Stimulated activated CD8-positive, alpha-beta memory T cell treated with anti-CD3 and anti-CD28 coated beads, Interleukin-12 subunit alpha, Interleukin-12 subunit beta, amount 100 ng/mL, for 4 hours (primary cell): Measurements from ENCODE around the gene CRYL1.
"Not testable (repeated sequence)": the region's sequence is repeated elsewhere in the genome, so short reads cannot be mapped to it uniquely, and the experiment has no call there.

Experiments
- DNase-seq: peaks from one replicate; pipeline ENCODE4 v3.0.0-alpha.2; 2020; ENCODE audit warnings: low read depth

CRYL1 gene

DNA sequence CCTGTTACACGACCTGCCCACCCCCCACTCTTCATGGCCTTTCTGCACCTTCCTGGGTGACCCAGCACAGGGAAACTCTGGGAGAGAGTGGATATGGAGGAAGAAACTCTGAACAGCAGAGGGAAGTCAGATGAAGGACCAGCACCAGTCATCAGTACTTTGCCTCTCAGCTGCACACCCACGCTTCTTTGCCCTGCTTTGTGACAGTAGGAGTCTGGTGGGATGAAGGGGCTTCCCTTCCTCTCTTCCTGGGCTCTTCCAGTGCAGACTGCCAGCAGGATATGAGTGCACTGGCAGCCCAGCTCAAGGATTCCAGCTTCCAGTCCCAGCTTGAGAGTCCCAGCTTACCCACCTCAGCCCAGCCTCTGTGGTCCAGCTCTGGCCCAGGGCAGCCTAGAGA lies 68.9 kb downstream of the CRYL1 start:
- DNase-seq = no peak

DNA sequence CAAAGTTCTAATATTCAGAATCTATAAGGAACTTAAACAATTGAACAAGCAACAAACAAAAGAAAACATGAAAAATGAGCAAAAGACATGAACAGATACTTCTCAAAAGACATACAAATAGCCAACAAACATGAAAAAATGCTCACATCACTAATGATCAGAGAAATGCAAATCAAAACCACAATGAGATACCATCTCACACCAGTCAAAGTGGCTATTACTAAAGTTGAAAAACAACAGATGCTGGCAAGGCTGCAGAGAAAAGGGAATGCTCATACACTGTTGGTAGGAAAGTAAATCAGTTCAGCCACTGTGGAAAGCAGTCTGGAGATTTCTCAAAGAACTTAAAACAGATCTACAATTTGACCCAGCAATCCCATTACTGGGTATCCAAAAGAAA lies 74.3 kb downstream of the CRYL1 start:
- DNase-seq = no peak

DNA sequence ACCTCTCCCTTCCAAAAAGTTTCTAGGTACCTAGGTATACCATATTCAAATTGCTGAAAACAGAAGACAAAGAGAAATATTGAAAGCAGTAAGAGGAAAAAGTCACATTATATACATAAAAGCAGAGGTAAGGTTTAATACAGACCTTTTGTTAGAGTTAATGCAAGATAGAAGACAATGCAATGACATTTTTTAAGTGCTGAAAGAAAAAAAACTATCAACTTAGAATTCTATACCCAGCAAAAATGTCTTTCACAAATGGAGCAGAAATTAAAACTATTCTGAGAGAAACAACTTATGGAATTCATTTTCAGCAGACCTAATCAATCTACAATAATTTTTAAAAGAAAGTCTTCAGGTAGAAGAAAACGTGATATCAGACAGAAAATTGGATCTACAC lies 77.2 kb downstream of the CRYL1 start:
- DNase-seq = no peak

DNA sequence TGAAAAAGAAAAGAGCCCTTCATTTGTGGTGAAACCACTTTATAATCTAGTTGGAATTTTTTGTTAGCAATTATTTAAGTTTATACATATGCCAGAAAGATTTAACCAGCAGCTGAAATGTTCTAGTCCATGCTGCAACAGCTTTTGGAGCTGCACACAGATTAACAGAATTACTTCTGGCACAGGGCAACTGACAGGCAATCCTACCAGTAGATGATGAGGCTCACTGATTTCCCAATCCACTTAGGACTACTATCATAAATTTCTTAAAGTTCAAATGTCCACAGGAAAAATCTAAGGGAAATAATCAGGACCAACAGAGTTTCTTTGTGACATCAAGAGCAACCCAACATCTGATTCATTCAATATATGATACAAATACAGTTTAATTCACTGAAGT lies 78.8 kb downstream of the CRYL1 start:
- DNase-seq = no peak

DNA sequence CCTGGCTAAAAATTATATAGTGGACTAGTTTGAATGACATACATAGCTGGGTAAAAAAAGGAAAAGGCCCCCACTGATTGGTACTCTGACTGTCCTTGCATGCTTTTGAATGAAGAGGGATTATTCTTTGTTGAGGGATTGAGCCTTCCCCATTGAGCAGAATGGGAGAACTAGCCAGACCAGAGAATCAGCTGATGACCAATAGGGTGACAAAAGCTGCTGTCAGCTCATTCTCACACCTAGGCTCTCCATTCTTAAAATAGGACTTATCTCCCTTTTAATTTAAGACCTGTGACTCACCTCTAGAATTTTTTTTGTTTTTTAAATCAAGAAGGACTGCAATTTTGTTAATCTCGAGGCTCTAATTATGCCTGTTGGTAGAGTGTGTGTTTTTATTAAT lies 79.3 kb downstream of the CRYL1 start:
- no peak for DNase-seq

DNA sequence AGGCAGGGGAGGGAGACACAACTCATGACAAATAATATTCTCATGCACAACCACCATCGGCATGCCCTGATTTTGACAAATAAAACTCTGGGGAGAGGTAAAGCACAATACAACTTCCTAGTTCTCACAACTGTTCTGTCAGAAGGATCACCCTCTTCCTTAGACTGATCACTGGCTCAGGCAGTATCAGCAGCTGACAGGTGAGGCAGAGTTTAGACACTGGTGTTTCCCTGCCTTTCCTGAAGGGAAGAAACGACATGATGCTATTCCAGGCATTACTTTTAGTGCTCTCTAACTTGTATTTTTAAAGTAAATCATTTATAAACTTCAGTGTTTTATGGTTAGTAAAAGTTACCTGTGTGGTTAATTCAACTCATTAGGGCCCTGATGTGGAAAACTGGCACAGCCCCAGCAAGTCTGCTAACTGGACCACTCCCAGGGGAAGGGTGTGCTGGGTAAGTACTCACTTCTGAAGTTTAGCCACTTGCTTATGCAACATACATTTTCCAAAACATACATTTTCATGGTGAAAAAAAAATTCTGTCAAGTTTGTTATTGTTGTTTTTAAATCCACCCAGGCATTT lies 82.8 kb downstream of the CRYL1 start:
- no peak for DNase-seq

DNA sequence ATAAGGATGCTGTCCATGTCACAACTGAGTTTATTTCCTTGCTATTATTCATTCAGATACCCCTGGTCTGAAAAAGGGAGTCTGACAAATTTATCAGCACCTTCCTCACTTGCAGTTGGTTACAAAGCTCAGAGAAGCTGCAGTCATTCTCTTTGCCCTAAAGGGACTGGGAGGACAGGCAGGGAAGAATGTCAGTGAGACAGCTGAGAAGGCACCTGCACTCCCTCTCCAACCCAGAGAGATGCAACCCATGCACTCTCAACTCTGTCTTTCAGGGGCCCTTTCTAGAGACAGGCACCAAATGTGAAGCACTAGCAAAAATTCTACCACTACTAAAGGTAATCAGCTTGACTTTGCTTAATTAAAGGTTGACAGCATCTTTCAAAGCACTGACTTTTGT lies 83.3 kb downstream of the CRYL1 start:
- DNase-seq = no peak

DNA sequence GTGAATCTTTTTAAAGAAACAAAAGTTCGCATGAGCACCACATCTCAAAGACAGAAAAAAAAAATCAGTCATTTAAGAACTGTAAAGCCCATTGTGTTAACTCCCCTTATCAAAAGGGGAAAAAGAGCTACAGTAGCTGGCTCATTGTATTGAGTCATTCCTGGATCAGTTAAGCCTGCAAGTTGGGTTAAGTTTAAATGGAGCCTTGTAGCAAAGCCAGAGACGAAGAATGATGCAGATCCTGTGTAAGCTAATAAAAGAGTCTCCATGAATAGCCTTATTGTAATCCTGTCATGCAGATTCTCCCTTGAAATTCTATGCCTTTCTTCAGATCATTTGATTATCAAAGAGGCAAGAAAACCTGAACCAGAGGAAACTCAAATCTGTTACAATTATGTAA lies 83.8 kb downstream of the CRYL1 start:
- DNase-seq = no peak

DNA sequence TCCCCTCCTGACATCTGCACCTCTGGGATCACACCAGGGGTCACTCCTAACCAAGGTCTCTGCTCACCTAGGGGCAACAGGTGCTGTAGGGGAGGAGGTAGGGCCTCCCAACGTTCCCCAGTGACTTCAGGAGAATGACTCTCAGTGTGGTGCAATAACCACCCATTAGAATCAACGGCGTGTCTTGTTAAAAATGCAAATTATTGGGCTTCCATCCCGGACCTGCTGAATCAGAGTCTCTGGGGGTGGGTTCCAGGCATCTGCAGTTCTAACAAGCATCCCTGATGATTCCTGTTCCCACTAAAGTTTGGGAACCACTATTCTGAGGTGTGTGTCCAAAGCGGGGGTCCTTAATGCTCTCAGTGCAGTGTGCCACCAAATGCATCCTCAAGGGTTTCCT lies 84.6 kb downstream of the CRYL1 start:
- DNase-seq = no peak

DNA sequence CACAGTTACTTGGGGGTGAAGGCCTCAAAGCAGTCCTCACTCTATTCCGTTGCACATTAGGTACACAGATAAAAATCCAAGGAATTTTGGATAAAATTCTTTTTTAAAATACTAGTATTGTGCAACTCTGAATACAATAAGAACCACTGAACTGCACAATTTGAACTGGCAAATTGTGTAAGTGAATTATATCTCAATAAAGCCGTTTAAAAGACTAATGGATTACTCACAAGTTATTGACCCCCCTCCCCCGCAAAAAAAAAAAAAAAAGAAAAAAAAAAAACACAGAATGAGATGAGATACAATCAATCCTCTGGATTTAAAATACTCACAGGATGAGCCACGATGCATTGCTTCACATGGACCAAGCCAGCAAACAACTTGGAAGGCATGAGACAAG lies 86.4 kb downstream of the CRYL1 start:
- DNase-seq = no peak

DNA sequence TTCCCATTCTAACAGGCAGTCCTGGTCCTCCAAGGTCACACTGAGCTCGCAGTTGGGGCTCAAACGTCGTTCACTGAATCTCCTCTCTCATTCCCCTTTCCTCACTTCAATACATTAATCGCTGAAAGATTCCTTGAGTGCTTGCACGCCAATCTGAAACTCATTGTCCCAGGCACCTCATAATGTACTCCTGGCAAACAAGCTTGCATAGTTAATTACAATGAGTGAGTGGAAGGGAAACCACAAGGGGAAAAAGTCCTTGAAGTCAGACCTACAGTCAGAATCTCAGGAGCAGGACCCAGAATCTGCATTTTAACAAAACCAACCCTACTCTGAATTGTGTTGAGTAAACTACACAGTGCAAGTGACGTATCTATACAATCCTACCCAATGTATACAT lies 86.9 kb downstream of the CRYL1 start:
- no peak for DNase-seq

DNA sequence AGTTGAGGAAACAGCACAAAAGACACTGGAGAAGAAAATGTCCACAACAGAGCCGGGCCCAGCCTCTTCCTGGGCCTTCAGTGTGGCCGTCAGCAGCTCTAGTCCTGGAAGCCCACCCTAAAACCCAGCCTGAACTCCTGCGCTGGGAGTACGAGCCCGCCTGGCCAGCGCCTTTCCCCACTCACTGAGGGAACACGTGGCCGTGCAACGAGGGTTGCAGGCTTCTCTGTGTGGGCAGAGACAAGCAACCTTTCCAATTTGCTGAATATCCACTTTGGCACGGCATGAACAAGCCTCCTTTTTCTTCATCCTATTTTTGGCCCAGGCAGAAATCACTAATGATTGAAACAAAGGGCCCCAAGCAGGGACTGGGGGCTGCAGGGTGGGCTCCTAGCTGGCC lies 89.2 kb downstream of the CRYL1 start:
- DNase-seq = no peak

DNA sequence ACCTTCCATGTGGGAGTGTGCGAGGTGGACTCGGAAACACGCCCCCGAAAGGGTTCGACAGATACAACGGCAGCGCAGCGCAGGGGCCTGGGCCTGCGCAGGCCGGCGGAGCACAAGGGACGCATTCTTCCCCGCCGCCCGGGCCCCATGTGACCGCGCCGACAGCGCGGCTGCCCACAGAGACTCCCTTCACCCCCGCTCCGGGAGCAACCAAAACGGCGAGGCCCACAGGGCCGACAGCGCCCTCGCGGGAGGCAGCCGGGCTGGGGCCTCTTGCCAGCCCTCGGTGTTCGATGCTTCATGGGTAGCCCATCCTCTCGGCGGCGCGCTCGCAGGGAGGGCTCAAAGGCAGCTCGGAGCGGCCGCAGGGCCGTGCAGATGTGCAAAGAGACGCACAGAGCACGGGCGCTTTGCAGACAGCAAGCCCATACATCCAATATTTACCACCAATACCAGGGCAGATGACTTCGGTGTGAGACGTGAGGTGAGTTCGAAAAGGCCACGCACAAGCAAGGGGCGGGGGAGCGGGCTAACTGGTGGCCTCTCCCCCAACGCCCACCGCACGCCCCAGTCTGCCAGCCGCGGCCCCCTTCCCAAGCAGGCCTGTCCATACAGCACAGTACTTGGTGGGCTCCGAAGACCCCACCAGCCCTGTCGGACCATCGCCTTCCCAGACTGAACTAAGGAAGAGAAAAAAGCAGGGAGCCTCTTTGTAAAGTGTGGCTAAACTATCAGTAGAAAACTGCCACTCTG lies 89.9 kb downstream of the CRYL1 start:
- DNase-seq = no peak

DNA sequence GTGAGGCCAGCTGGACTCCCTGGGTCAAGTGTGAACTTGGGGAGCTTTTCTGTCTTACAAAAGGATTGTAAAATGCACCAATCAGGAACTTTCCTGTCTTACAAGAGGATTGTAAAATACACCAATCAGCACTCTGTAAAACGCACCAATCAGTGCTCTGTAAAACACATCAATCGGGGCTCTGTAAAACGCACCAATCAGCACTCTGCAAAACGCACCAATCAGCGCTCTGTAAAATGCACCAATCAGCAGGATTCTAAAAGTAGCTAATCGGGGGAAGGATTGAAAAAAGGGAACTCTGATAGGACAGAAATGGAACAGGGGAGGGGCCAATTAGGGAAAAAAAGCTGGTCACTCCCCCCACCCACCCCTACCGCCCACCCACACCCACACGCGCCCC lies 91.4 kb downstream of the CRYL1 start:
- not testable (repeated sequence) for DNase-seq

DNA sequence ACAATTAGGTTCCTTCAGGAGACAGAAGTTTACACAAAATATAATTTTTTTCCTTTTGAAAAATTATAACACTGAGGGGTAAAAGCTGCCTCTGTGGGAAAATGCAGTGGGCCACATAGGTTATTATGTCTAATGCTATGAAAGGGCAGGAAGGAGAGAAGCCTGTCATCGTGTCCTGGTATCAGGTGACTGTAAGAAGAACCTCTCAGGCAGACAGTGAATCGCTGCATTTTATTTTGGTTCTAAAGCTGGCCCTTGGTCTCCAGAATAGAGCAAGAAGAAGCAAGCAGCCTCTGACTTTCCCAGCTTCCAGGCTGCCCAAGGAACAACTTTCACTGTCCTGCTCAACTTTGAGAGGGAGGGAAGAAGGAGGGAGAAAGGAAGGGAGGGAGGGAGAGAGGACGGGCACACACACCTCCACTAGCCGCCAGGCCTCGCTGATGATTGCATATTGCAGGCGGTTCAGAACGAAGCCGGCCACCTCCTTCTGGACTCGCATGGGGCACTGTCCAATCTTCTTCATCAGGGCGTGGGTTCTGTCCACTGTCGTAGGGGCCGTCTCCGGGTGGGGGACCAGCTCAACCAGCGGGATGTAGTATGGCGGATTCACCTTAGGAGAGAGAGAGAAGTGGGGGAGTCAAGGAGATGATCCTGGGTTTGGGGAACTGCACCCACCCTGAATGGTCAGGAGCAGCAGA lies 93.8 kb downstream of the CRYL1 start:
- no peak for DNase-seq

DNA sequence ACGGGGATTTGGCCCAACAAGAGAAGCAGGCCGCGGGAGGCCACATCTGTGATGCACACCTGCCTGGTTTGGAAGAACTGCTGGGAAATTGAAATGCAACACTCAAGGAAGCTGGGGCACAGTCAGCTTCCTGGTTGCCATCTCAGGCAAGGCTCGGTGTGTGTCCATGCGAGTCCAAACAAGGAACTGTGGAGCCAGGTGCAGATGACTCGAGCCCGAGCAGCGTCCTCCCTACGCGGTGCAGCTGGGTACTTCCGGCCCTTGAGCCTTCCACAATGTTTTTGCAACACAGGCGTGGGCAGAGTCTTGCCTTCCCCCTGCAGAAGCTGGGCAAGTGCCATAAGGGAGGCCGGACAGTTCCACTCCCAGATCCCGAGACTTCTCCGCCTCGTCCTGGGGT lies 94.6 kb downstream of the CRYL1 start:
- no peak for DNase-seq

DNA sequence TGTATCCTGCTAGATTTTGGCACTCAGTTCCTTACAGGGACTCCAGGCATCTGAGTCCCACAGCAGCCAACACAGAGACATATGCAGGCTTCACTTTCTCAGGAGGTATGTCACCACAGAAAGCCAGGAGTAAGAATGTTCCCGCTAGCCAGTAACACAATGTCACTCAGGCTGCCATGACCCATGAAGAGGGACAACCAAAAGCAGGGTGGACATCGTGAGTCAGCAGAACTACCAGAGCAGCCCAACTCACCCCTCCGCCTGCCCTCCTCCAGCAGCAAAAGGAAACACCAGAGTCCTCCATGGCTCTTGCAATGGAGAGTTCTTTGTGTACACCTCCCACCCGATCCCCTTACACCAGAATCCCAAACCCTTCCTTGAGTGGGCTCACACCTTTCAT lies 95.4 kb downstream of the CRYL1 start:
- no peak for DNase-seq

DNA sequence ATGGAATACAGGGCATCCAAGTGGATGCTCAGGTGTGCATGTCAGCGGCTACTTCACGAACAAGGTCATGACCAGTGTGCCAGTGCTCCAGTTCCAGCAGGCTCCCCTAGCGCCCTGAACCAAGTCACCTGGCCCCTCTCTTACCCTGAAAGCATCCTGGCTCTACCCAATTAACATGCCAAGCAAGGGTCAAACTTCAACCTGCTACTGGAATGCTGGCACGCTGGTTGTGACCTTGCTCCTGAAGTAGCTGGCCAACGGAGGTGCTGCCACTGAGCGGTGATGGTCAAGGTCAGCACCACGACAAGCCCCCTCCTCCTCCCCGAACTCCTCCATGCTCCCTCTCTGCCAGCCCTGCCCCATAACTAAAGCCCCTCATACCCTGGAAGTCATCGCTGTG lies 96.0 kb downstream of the CRYL1 start:
- no peak for DNase-seq

DNA sequence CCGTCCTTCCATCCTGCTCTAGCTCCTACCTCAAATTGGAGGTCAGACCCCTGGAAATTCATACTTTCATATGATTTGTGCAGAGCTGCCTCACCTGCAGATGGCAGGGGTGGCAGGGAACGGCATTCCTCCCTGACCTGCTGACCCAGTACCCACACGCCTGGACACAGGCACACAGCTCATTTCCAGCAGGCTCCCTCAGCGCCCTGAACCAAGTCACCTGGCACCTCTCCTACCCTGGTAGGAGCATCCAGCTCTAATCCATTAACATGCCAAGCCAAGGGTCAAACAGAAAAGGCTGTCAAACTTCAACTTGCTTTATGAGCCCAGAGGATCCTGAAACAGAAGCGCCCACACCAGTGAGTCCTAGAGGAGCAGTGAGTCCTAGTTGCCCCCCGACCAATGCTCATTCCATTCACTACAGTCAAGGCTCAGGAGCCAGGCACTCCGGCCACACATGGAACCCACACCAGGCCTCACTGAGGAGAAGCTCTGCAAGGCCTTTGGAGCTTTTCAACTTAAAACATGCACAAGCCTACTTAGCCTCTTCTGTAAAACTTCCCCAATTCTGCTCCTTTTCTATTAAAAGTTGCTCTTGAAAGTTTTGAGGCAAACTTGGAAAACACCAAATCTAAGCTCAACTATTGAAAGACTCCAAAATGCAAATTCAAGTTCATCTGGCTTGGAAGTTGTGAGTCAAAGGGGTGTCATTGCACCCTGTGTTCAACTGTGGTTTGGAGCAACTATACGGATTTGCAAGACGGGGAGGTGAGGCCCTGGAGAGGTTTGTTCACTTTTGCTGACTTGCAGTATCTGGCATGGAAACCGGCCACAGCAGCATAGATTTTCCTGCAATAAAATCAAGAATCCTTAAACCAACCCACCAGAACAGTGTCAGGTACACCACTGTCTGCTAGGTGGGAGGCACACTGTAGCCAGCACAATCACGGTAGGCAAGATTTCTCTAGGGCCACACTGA lies 96.7 kb downstream of the CRYL1 start:
- DNase-seq = no peak

DNA sequence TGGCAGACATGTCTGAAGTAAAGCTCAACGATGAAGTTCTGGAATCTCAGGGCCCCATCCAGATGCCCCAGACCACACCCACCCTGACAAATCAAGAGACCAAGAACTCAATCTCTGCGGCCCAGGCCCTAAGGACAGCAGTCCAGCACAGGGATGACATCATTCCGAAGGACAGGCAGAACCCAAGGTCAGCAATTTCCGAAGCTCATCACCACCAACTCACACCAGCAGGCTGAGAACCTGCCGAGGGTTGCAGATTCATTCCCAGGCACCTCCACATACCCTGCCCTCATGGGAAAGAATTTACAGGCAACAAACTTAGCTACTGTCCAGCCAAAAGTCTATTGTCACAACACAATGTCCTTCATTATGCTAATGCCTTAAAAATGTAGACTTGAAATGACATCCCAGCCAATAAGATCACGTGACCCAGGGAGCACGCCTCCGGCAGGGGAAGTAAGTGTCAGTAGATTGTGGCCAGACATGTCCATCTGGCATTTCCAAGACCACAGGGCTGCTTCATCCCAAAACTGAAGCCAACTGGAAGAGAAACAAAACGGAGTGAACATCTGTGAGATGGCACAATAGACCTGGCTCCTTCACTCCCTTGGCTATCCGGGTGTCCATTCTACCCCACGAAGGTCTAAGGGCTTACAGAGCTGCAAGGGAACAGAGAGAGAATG lies 98.8 kb downstream of the CRYL1 start:
- DNase-seq = no peak

DNA sequence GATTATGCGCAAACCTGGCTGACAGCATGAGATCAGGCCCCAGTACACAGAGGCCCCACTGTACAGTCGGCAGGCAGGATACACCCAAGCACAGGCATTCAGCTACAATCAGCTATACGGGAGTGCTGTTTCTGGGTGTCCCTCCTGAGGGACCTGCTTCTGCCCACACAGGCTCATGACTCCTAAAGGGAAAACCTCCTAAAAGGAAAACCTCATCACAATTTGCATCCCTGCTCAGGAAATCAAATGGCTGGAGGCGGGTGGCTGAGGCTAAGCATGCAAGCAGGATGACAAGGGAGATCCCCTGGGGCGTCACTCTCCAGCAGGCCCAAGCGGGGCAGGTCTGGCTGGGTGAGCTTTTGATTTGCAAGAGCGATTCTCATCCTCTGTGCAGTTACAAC lies 99.8 kb downstream of the CRYL1 start:
- DNase-seq = no peak

DNA sequence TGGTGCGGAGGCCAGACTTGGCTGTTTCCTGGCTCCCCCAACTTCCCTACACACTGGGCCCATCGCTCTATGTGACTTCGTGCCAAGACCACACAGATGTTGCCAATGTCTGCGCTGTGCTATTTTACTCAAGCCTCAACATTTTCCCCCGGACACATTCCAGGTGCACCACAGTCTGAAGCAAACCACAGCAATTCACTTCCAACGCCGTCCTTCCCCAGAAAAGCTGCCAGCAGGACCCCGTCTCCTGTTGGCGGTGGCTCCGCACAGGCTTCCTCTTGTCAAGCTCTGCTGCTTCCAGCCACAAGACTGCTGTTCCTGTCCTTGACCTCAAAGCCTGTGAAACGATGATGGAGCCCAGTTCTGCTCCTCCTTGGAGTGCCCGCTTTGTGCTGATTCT lies 100.7 kb downstream of the CRYL1 start:
- DNase-seq = no peak
